GM19452 (cell line): Measurements from ENCODE around the gene ZNF580.

Experiments
- ATAC-seq: cut with Tn5 transposase; IDR thresholded peaks from one replicate; pipeline ENCODE4 v1.9.1; 2021; ENCODE audit not compliant: unreplicated experiment

The ZNF580 gene

GRCh38 chr19:55605637-55606470, 34.9 kb upstream of the ZNF580 start, which contains the start of gene ZNF865:
ZNF865 (plus strand) TSS chr19:55605647; CDS start chr19:55613619, 7,972 bp downstream.
- peak; percentile 24 for ATAC-seq

DNA sequence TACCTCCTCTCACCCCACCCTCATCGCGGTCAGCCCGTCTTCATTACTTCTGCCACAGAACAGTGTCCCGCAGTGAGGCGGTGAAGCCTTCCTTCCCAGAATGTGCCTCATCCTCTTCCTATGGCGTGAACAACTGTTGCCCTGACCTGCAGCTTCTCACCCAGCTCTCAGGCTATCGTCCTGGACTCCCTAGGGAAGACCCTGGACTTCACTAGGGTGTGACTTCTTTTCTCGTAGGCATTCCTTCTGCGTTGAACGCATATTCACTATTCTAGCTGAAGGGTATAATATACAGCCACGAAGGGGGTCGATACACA, 34.4 kb upstream of the ZNF580 start:
- no peak for ATAC-seq

DNA sequence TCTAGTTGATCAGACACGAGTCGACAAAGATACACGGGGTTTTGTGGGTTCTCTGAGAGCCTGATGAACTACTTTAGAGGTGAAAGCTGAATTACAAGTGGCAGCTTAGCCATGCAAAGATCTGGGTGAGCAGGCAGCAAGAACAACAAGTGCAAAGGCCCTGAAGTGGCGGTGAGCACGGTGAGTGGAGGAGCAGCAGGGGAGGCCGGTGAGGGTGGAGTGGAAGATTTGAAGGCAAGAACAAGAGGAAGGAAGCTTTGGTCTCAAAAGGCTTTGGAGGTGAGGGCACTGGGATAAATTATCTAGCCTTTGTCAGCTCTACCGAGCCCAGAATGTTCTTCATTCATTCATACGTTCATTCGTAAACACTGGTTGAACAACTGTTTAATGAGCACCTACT, 34.0 kb upstream of the ZNF580 start:
- no peak for ATAC-seq

DNA sequence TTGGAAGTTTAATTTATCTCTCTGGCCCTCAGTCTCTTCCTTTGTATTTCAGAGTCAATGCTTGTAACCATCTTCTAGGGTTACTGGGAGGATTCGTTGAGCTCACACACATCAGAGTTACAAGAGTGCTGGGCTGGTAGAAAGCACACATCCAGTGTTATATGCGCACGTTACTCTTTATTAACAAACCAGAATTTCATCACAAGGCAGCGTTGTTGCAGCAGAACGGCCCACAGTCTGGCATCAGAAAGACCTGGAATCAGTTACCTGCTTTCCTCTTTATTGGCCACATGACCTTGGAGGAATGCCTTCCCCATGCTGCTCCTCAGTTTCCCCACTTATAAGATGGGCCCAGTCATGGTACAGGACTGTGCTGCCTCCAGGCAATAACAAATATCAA, 31.5 kb upstream of the ZNF580 start:
- ATAC-seq, result no peak

DNA sequence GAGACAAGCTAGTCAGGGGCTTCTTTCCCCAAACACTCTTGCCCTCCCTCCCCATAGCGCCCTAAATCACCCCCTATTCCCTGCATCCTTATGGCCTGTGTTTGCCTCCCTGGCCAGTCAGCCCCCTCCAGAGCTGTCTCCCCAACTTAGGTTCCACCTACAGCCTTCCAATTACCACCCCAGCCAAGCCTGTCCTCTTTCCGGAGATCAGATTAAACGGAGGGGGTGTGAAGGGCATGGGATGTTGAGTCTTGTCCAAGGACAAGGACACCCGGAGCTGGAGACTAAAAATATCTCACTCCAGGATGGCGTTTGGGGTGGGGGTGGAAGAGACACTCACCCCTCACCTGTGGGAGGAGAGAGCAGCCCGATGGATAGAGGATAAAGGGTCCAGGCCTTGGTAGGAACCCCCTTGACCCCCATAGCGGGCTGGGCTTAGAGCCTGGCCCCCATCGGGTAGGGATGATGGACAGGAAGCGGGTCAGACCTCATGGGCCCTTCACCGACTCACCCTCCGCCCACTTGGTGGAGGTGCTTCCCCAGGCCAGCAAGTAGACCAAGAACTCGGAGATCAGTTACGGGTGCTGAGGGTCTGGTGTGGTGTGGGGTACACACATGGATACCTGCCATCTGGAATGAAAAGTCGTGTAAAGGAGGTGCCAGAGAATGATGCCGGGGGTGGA, 29.4 kb upstream of the ZNF580 start:
- no peak for ATAC-seq

- ATAC-seq, result no peak
Measured at GRCh38 chr19:55611983-55612645, 28.7 kb upstream of the ZNF580 start.

DNA sequence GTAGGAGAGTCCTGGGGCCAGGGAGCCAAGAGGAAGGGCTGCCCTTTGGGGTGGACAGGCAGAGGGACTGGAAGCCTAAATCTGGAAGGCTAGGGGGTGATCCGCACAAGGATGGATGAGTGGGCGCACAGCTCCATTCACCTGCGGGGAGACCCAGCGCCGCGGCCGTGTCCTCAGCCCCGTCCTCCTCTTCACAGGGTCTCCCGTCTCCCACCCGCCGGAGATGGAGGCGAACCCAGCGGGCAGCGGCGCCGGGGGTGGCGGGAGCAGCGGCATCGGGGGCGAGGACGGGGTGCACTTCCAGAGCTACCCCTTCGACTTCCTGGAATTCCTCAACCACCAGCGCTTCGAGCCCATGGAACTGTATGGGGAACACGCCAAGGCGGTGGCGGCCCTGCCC, 27.4 kb upstream of the ZNF580 start:
- ATAC-seq, result no peak

GRCh38 chr19:55613930-55614710, 26.7 kb upstream of the ZNF580 start:
- ATAC-seq, result no peak

DNA sequence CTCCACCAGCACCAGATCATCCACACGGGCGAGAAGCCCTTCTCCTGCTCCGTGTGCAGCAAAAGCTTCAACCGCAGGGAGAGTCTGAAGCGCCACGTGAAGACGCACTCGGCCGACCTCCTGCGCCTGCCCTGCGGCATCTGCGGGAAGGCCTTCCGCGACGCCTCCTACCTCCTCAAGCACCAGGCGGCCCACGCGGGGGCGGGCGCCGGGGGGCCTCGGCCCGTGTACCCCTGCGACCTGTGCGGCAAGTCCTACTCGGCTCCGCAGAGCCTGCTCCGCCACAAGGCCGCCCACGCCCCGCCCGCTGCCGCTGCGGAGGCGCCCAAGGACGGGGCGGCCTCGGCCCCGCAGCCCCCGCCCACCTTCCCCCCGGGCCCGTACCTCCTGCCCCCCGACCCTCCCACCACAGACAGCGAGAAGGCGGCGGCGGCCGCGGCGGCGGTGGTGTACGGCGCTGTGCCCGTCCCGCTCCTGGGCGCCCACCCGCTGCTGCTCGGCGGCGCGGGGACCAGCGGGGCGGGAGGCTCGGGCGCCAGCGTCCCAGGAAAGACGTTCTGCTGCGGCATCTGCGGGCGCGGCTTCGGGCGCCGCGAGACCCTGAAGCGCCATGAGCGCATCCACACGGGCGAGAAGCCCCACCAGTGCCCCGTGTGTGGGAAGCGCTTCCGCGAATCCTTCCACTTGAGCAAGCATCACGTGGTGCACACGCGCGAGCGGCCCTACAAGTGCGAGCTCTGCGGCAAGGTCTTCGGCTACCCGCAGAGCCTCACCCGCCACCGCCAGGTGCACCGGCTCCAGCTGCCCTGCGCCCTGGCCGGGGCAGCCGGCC, 25.9 kb upstream of the ZNF580 start:
- no peak for ATAC-seq

GRCh38 chr19:55615543-55616394, 25.0 kb upstream of the ZNF580 start:
- ATAC-seq, result no peak

GRCh38 chr19:55616395-55616875, 24.4 kb upstream of the ZNF580 start:
- ATAC-seq, result no peak

DNA sequence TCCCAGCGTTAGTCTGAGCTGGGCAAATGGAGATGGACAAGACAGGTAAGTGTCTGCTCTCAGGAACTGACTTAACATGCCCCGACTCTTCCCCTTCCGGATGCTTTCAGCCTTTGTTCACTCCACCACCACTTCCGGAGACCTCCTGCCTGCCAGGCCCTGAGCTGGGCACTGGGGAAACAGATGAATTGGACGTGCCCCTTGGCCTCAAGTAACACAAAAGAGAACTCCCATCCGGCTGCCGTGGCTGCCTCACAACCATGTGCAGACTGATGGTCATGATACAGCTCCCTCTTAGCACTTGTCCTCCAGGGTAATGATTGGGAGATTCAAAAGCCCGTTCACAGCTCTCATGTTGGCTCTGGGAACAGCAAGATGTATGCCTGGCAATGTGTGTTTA, 23.4 kb upstream of the ZNF580 start:
- no peak for ATAC-seq

DNA sequence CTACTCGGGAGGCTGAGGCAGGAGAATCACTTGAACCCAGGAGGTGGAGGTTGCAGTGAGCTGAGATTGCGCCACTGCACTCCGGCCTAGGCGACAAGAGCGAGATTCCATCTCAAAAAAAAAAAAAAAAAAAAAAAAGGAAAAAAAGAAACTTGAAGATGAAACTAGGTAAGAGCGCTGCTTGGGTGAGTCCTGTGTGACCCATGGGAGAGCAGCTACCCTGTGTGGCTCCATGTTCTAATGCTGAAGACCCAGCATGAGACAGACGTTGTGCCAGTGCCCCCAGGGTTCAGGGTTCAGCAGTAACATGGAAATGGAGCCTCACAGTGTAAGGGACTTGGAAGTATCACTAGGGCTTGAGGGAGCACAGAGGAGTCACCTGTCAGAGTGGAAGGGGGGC, 22.4 kb upstream of the ZNF580 start:
- no peak for ATAC-seq

DNA sequence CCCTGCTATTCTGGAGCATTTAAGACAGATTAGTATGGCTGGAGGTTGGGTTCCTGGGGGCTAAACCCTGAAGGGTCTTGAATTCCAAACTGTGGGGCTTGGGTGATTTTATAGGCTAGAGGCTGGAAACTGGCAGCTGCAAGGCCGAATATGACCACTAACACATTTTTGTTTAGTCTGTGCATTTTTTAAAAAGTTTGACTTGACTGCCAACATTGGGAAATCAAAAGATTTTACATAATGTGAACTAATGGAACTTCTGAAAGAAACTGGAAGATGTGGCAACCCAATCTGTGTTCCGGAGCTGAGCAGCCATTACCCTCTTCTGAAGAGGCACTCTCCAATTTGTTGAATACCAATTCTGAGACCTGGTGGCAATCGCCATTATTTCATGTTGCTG, 21.5 kb upstream of the ZNF580 start:
- ATAC-seq, result no peak

DNA sequence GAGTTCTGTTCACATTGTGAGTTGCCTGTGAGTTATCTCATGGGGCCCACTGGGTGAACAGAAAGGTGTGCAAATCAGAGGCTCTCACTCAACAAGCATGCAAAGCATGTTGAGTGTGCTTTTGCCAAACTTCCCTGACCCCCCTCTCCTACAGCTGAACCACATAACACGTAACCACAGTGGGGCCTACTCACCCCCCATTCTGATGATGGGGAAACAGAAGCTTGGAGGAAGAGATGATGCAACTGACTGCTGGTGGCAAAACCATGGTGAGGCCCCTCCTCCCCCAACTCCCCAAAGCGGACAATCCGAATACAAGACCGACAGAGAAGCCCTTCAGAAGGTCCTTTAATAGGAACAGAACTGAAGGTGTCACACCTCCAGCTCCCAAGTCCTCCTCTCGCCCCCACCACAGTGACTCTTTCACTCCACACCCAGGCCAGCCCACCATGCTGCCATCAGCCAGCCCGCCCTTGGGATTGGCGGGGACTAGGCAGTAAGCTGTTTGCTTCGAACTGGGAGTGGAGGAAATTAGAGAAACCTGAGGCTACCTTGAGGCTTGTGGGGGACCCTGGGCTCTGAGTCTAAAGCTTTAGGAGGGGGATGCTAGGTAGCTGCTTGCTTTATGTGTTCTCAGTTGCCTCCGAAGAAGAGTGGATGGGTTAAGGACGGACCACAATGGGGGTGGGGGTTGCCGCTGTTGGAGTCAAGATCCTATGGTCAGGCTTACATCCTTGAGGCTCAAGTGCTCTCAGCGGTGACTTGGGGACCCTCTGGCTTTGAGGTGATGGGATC, 20.2 kb upstream of the ZNF580 start:
- ATAC-seq, result no peak

DNA sequence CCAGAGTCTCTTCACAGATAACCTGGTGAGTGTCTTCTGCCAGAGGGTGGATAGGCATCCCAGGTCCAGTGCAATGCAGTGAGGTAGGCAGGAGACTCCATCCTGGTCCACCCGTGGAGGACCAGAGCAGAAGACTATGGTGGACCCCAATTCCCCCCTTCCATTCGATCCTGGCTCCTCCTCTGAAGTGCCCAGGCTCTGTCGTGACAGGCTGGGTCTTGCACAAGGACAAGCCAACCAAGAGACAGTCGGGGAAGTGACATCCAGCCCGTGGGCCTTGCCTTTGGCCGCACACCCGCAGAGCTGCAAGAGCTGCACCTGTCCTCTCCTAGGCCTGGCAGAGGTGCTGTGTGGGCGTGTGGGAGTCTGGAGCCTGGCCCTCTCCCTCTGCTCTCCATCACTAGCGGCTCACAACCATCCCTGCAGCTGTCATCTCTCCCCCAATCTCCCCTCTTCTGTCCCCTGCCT, 19.6 kb upstream of the ZNF580 start:
- ATAC-seq, result no peak

- no peak for ATAC-seq
Measured at GRCh38 chr19:55621673-55622231, 19.1 kb upstream of the ZNF580 start.
